ENCODE results near the gene LRCH4. TPM values are rescaled to one million over a fixed set of nuclear protein-coding genes. Genes with fewer than 3 reads are reported as not detected.

The LRCH4 gene, protein sequence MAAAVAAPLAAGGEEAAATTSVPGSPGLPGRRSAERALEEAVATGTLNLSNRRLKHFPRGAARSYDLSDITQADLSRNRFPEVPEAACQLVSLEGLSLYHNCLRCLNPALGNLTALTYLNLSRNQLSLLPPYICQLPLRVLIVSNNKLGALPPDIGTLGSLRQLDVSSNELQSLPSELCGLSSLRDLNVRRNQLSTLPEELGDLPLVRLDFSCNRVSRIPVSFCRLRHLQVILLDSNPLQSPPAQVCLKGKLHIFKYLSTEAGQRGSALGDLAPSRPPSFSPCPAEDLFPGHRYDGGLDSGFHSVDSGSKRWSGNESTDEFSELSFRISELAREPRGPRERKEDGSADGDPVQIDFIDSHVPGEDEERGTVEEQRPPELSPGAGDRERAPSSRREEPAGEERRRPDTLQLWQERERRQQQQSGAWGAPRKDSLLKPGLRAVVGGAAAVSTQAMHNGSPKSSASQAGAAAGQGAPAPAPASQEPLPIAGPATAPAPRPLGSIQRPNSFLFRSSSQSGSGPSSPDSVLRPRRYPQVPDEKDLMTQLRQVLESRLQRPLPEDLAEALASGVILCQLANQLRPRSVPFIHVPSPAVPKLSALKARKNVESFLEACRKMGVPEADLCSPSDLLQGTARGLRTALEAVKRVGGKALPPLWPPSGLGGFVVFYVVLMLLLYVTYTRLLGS
- total RNA-seq = 6.5 and 8.8 TPM in 2 replicates

DNA sequence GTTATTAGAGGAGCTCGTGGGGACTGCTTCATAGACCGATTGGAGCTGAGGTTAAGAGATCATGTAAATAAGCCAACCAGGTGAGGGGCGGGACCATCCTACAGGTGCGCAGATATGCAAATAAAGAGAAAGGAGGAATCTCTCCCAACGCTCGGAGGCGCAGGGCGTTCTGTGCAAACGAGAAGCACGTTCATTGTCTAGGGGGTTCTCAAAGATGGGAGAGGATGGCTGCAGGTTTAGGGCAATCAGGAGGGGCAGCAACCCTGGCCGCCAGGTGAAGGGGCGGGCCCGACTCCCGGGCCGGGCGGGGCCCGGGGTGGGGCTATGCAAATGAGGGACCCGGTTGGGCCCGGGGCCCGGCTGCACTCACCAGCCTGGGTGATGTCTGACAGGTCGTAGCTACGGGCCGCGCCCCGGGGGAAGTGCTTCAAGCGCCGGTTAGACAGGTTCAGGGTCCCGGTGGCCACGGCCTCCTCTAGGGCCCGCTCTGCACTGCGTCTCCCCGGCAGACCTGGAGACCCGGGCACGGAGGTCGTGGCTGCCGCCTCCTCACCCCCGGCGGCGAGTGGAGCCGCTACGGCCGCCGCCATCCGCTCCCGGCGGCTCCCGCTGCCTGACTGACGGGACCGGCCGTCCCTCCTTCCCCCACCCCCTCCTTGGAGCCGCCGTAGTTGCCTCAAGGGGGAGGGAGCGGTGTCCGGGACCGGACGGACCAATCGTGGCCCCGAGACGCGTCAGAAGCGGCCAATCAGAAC lies at the start of gene LRCH4:
TSS of gene LRCH4 (minus strand) at position 619 of the 755 bp plus-strand sequence. CDS start at position 590, 29 bp downstream.

DNA sequence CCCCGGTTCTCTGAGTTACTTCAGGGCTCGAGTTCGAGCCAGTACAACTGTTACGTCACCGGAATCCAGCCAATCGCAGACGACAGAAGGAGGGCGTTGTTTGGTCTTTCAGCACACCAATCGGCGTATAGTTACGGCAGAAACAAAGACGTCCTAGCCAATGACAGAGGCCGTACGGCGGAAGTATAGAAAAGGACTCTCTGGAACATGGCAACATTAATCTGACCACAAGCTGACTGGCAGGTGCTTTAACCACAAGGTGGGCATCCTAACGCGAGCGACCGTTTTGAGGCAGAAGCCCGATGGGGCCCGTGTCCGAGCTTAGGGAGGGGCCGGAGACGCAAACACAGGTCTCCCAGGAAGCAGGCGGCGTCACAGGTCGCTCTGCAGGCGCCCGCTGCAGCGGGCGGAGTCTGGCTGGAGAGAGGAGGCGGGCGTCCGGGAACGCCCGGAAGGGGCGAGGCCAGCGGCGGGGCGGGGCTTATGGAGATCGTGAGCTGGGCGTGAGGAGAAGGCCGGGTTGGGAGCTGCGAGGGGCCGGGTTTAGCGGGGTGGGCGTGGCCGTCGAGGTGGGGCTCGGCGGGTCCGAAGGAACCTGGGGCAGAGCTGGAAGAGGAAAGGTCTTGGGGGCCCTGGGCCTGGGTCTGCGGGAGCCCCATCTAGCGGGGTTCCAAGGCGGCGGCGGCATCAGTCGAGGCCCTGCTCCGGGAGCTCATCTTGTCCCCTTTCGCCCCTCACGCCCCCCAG lies 26.2 kb upstream of the LRCH4 start, which contains the start of gene MOSPD3:
TSS of gene MOSPD3 (plus strand) at position 558 of the 747 bp plus-strand sequence. CDS start 252 bp downstream, outside the sequence.

DNA sequence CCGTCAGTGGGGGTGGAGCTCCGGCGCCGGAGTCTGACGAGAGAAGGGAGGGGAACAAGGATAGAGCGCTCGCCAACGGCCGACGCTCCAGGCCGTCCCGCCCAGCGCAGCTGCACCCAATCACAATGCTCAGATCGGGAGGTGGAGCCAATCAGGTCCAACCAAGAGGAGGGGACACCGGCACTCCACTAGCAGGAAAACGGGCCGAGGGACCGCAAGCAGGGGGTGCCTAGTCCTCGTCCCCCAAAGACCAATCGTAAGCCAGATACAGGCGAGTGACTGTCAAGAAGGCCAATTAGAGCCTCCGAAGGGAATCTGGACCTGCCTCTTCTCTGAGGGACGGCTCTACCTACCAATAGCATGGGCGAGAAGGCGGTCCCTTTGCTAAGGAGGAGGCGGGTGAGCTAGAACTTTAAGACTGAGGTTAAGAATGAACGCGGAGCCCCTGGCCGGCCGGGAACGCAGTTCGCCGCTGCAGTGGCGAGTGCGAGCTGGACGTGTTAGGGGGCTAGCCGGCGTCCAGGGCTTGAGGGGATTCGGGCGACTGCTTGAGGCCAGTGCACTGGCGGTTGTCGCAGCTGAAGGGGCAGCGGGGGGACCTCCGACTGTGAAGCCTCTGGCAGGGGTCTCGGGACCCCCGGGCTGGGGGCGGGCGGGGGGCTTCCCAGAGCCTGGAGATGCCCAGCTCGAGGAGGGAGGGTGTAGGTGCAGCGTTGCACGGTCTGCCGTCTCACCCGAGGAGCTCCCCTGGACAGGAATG lies 517 bp upstream of the LRCH4 start, which contains the start of gene FBXO24:
TSS of gene FBXO24 (plus strand) at position 63 of the 760 bp plus-strand sequence. CDS start at position 361, 298 bp downstream.

DNA sequence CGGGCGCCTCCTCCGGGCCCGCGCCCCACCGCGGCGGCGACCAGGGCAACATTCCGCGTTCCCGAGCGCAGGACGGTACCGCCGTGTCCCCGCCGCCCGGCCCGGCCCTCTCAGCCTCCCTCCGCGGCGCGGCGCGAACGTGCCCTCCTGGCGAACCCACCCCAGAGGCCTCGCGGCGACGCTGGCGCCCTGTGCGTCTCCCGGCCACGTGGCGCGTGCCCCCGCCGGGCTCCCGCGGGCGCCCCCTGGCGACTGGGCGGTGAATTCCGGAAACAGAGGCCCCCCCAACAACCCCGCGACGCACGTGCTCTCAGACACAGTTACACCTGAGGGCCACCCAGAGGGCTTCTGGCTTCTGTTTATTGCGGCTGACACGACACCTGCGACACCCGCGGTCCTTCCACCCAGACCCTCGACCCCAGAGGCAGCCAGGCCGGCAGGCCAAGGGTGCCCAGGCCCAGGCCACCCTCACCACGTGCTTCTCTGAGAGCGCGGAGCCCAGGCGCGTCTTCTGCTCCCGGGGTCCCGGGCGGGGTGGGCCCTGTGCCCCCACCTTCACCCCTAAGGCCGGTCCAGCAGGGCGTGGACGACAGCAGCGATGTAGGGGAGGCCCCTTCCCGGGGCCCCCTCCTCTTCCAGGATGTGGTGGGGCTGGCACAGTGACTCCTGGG lies 12.1 kb downstream of the LRCH4 start, which contains the start of gene SAP25:
TSS of gene SAP25 (minus strand) at position 210 of the 671 bp plus-strand sequence. CDS start at position 52, 158 bp downstream.

DNA sequence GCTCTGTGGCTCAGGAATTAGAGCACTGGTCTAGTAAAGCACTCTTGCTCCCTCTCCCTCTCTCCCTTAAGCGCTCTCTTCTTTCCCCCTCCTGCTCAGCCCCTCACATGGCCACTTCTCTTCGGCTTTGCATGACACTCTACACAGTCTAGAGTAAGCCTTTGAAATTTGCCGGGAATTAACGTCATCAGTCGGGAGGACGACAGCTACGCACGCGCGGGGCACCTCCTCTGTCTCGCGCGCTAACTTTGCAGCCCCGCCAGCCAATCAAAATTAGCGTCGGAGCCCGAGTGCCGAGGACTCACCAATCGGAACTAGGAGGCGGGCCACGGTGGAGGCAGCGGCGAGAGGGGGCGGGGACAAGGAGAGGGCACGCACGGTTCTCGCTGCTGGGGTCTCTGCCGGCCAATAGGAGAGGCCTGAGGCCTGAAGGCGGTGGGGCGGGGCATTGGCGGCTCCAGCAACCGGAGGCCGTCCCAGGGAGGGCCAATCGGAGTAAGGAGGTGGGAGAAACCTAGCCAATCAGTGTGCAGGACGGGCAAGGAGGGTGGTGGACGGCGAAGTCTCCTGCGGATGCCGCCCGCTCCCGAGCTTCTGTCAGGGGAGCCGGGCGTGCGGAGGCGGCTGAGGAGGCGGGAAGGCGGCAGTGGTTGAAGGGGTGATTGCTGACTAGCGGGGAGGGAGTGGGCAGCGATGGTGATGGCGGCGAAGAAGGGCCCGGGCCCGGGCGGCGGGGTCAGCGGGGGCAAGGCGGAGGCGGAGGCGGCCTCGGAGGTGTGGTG lies 47.1 kb downstream of the LRCH4 start, which contains the start of gene AGFG2:
TSS of gene AGFG2 (plus strand) at position 550 of the 782 bp plus-strand sequence. CDS start at position 694, 144 bp downstream.

Other genes starting within 250 kb of the LRCH4 start
- gene PILRB, start 228.0 kb downstream of the LRCH4 start, total RNA-seq = 7.4 and 9.9 TPM in 2 replicates
- gene PILRA, start 212.6 kb downstream of the LRCH4 start, total RNA-seq = 0.62 TPM in 1 of 2 replicates, not detected in the other
- gene ZCWPW1, start 157.4 kb downstream of the LRCH4 start, total RNA-seq = 2.2 and 2.6 TPM in 2 replicates
- gene MEPCE, start 156.3 kb downstream of the LRCH4 start, total RNA-seq = 30.6 and 42.9 TPM in 2 replicates
- 10.3 and 14.7 TPM in 2 replicates for gene PPP1R35, start 149.6 kb downstream of the LRCH4 start, total RNA-seq
- gene SPACDR, start 121.9 kb downstream of the LRCH4 start, total RNA-seq = 0.25 and 0.79 TPM in 2 replicates
- gene TSC22D4, start 106.9 kb downstream of the LRCH4 start, total RNA-seq = 21.7 and 22.2 TPM in 2 replicates
- 0.13 and 0.19 TPM in 2 replicates for gene NYAP1, start 102.2 kb downstream of the LRCH4 start, total RNA-seq
- 6.0 and 9.1 TPM in 2 replicates for gene AGFG2, start 46.9 kb downstream of the LRCH4 start, total RNA-seq
- not detected in 2 replicates for gene SAP25, start 12.2 kb downstream of the LRCH4 start, total RNA-seq
- 0.40 and 0.56 TPM in 2 replicates for gene FBXO24, start 199 bp upstream of the LRCH4 start, total RNA-seq
- gene PCOLCE, start 16.2 kb upstream of the LRCH4 start, total RNA-seq = 62.9 and 94.5 TPM in 2 replicates
- 4.0 and 6.9 TPM in 2 replicates for gene MOSPD3, start 26.4 kb upstream of the LRCH4 start, total RNA-seq
- gene TFR2, start 55.4 kb upstream of the LRCH4 start, total RNA-seq = 0.31 and 0.40 TPM in 2 replicates
- not detected in 2 replicates for gene ACTL6B, start 70.3 kb upstream of the LRCH4 start, total RNA-seq
- gene GNB2, start 87.6 kb upstream of the LRCH4 start, total RNA-seq = 84.4 and 86.5 TPM in 2 replicates
- 11.4 and 11.8 TPM in 2 replicates for gene GIGYF1, start 108.1 kb upstream of the LRCH4 start, total RNA-seq
- gene POP7, start 120.0 kb upstream of the LRCH4 start, total RNA-seq = 30.2 and 34.5 TPM in 2 replicates
- not detected in 2 replicates for gene EPO, start 134.3 kb upstream of the LRCH4 start, total RNA-seq
- not detected in 2 replicates for gene ZAN, start 147.5 kb upstream of the LRCH4 start, total RNA-seq
- gene EPHB4, start 241.4 kb upstream of the LRCH4 start, total RNA-seq = 14.1 and 16.4 TPM in 2 replicates